ENCODE data around the gene METTL27.

GRCh38 chr7:73888959-73889358, 46.6 kb upstream of the METTL27 start:
- TF ChIP-seq CTCF (IDR thresholded peaks at IDR 0.05) = no peak
- TF ChIP-seq POLR2A (IDR thresholded peaks at IDR 0.05) = no peak

Data from uterus (tissue), 2 donors.